HG03139 (cell line): ENCODE data around the gene GALNT16.
"Not testable (repeated sequence)": the region's sequence is repeated elsewhere in the genome, so short reads cannot be mapped to it uniquely, and the experiment has no call there.

Experiments used
- ATAC-seq: cut with Tn5 transposase; IDR thresholded peaks from one replicate; pipeline ENCODE4 v1.9.1; 2021; ENCODE audit not compliant: unreplicated experiment

Gene GALNT16

DNA sequence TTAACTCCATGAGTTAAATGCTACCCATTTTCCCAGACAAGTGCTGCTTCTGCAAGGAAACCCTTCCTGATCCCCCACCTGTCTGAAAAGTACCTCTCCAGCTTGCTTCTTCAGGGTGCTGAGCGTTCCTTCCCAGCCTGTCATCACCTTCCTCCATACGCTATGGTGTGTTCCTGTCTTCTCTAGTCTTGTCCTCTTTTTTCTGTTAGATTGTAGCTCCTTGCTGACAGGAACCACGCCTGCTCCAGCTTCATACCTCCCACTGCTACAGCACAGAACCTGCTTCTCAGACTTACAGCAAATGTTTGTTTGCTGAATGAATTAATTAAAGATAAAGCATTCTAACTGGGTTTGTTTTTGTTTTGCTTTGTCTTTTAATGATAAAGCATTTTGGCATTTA is 99.0 kb downstream of the GALNT16 start:
- no peak for ATAC-seq

DNA sequence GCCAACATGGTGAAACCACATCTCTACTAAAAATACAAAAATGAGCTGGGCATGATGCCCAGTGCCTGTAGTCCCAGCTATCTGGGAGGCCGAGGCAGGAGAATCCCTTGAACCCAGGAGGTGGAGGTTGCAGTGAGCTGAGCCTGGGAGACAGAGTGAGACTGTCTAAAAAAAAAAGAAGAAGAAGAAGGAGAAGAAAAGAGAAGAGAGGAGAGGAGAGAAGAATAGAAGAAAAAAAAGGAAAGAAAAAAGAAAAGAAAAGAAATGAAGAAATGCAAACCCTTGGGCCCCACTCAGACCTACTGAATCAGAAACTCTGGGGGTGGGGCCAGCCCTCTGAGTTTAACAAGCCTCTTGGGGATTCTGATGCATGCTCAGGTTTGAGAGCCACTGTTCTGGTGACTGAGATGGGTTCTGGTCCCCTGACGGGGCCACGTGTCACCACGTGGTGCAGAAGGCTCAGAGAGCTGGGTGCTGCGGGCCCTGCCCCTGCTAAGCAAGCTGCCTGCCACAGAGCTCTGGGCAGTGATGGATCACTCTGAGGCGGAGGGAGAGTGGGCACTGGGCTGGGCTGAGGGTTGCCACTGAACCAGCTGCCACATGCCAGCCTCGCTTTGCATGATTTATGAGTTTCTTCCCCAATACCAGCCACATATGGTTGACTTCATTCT is 100.6 kb downstream of the GALNT16 start:
- no peak for ATAC-seq

DNA sequence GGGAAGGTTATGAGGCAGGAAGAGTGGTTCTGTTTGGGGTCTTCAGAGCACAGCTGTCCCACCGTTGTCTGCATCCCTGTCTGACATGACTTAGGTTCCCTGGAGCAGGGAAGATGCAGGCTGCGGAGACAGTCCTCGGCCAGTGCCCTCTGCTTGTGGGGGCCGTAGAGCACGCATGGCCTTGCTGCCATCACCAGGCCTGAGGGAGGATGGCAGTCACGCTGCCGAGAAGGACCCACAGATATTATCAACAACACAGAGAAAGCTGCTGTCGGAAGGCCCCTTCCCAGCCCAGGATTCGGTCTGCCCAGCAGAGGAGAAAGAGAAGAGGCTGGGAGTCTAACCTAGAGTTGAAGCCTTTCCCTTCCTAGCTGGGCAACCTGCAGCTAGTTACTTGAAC is 103.1 kb downstream of the GALNT16 start:
- ATAC-seq = no peak

DNA sequence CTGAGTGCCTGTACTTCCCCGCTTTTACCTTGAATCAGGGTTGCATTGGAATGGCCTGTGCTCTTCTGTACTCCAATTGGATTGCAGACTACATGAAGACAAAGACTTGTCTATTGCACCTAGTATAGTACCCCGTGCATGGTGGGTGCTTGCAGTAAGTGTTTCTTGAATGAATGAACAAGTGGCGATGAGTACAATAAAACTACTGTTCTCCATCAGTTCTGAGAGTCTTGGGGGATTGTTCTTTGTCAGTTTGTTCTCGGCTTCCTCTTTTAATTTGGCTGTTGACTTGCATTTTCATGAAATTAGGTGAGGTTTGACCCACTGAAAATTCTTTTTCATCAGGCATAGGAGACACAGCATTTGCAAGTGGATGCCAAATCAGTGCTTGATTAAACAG is 104.0 kb downstream of the GALNT16 start:
- ATAC-seq = no peak

DNA sequence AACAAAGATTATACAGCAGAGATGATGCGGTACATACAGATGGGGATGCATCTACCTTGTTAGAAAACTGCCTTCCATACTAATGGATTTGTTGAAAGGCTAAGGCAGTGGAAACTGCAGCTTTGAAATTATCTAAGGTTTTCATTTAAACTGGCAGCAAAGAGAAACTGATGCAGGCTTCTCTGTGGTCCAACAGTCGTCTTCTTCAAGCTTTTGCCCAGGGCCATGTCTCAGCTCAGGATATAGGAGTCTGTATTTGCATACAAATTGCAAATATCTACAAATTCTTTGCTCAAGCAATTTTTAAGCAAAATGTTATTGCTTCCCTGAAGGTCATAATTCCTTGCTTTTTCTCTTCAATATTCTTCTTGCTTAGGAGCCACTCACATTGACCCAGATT is 104.4 kb downstream of the GALNT16 start:
- no peak for ATAC-seq

DNA sequence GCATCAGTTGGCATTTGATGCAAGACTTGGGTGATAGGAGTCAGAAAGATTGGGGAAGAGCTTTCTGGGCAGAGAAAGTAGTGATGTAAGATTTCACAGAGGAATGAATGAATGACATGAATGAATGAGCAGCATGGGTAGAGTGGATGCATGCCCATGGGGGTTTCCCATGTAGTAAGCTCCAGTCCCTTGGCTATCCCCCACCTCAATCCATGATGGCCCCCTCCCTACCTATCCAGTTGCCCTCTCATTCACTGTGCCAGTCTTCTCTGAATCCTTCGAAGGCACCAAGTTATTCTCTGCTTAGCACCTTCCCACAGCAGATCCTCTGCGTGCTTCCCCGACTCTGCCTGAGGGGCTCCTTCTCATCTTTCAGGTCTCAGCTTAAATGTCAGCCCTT is 106.1 kb downstream of the GALNT16 start:
- ATAC-seq = no peak

DNA sequence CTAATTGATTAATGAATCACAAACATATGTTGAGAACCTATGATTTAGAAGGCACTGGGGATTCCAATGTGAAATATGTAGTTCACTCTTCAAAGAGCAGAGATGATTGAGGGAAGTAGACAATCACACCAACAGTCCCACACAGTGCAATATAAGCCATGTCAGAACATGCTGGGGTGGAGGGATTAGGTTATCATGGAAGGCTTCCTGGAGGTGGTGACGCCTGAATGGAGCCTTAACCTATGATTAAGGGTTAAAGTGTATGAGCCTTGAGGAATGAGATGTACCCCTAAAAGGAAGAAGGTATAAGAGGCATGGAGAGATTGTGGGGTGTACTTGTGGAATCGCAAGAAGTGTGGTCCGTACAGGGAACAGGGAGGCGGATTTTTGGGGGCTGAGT is 106.8 kb downstream of the GALNT16 start:
- ATAC-seq = no peak

DNA sequence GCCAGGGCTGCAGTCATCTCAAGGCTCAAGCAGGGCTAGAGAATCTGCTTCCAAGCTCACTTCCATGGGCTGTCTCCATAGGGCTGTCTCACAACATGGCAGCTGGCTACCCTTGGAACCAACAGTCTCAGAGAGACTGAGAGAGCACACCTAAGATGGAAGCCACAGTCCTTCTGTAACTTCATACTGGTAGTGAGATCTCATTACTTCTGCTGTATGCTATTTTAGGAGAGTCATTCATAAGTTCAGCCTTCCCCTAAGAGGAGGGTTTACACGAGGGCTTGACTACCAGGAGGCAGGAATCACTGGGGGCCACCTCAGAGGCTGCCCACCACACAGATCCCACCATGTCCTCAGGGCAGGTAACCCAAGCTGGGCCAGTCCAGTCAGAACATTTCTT is 108.4 kb downstream of the GALNT16 start:
- no peak for ATAC-seq

DNA sequence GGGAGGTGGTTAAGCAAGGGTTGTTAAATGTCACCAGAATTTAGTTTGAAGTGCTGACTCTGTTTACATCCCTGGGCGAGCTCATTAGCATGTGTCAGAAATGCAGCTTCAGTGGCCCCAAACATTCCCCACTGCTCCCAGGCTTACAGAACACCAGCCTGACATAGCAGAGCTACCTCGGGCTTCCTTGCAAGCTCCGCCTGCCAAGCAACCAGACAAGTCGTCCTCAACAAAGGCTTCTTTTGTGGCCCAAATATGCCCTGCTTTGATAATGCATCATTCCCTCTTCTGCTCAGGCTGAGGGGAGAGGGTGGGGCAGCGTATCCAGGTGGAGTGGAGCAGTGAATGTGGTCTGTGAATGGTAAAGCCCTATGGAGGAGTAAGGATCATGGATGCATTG is 110.1 kb downstream of the GALNT16 start:
- ATAC-seq = no peak

DNA sequence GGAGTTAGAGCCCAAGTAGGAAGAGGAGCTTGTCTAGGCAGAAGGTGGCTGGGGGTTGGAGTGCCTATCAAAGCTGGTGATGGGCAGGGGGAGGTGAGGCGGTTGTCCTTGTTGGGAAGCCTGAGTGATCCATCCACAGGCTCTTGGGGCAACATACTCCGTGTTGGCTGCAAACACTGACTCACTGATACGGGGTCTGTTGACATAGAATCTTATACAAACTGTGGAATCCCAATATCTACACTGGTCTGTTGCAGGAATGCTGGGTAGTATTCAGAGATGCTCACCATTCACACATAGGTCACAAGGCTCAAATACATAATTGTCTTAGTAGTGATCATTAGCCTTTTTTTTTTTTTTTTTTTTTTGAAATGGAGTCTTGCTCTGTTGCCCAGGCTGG is 112.2 kb downstream of the GALNT16 start:
- ATAC-seq = no peak

DNA sequence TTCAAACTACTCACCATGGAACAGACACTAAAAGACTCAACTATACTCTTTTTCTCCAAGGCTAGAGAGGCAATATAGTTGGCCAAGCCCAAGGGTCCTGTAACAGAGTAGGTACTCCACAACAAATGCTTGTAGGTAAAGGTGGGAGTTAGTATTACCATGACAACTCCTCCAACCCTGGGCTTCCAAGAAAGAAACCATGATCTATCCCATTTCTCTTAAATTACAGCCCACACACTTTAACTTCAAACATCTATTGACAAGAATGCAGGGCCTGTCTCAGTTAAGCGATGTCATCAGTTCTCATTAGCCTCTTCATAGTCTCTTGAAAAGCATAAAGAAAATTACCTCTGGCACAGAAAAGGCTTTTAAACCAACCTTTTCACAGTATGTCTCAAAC is 113.1 kb downstream of the GALNT16 start:
- no peak for ATAC-seq

DNA sequence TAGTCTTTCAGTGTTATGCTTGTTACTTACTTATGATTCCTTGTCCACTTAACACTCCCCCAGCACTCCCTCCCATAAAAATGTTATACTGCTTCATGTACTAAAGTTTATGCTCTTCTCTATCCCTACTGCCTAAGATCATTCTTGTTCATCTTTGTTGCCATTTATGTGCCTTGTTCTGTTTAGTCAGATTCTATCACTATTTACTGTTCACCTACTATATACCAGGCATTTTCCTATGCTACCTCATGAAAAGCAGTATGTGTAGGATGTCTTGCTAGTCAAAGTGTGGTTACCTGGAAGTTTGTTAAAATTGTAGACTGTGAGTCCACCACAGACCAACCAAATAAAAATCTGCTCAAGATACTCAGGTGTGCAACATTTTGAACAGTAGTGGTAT is 114.3 kb downstream of the GALNT16 start:
- ATAC-seq = no peak

DNA sequence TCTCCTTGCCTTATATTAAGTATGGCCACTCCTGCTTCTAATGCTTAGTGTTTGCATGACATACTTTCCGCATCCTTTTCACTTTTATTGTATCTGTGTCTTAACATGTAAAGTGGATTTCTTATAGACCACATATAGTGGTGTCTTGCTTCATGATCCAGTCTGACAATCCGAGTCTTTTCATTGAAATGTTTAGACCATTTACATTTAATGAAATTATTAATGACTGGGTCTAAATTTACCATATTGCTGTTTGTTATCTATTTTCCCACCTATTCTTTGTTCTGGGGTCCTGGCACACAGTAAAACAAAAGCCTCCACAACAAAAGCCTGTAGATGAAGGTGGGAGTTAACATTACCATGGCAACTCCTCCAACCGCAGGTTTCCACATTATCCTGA is 115.2 kb downstream of the GALNT16 start:
- no peak for ATAC-seq

DNA sequence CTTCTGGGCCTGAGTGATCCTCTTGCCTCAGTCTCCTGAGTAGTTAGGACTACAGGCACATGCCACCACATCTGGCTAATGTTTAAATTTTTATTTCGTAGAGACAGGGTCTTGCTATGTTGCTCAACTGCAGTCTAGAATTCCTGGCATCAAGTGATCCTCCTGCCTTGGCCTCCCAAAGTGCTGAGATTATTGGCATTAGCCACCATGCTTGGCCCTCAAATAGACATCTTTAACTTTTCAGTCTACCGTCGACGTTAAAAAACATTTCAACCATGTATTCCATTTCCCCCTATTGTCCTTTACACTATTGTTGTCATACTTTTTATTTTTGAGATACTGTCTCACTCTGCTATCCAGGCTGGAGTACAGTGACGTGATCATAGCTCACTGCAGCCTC is 115.8 kb downstream of the GALNT16 start:
- ATAC-seq = no peak

DNA sequence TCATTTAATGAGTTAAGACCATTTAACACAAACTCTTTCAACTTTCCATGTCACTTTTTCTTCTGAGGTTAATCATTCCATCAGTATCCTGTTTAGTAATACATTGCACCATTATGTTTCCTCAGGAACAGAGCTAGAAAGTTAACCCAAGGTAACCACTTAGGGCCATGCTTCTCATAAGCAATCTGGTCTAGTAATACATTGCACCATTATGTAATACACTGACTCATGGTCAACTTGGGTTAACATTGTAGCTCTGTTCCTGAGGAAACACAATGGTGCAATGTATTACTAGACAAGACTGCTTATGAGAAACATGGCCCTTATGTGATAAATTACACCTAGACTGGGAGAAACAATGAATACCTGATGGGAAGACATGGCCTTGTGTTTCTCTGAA is 116.5 kb downstream of the GALNT16 start:
- ATAC-seq = no peak

DNA sequence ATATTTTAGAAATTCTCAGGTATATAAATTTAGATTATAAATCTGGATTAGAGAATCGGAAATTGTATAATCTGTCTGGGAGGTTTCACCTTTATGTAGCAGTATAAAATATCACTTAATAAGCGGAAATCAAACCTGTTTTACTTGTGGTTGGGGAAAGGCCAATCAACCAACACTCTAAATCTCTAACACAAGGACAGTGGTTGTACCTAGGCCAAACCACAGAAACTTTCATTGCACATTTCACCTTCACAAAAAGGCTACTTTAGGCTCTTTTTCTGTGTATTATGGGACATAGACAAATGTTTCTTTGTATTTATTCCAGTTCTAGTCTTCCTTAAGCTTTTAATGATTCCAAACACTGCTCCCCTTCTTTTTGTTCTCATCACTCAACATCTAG is 118.3 kb downstream of the GALNT16 start:
- ATAC-seq = no peak

DNA sequence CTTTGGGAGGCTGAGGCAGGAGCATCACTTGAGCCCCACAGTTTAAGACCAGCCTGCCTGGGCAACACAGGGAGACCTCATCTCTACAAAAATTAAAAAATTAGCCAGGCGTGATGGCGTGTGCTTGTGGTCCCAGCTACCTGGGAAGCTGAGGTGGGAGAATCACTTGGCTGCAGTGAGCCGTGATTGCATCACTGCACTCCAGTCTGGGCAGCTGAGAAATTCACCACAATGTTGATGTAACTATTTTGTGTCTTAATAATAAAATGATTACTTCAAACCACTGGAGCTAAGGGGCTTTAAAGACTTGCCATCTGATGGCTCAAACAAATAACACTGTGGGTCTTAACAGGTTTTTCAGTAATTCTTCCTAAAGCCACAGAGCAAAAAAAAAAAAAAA is 127.4 kb downstream of the GALNT16 start:
- ATAC-seq = no peak

DNA sequence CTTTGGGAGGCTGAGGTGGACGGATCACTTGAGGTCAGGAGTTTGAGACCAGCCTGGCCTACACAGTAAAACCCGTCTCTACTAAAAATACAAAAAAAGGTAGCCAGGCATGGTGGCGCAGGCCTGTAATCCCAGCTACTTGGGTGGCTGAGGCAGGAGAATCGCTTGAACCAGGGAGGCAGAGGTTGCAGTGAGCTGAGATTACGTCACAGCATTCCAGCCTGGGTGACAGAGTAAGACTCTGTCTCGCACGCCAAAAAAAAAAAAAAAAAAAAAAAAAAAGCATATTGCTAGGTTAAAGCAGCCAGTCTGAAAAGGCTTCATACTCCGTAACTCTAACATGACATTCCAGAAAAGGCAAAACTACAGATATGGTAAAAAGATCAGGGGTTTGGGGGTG is 131.4 kb downstream of the GALNT16 start:
- not testable (repeated sequence) for ATAC-seq

DNA sequence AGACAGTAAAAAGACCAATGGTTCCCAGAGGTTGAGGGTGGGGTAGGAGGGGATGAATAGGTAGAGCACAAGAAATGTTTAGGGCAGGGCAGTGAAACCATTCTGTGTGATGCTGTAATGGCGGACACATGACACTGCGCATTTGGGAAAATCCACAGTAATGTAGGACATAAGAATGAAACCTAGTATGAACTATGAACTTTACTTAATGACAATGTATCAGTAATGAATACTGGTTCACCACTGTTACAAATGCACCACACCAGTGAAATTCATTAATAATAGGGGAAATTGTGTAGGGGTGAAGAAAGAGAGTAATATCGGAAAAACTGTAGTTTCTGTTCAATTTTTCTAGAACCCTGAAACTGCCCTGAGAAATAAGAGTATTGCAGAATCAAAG is 132.5 kb downstream of the GALNT16 start:
- no peak for ATAC-seq

DNA sequence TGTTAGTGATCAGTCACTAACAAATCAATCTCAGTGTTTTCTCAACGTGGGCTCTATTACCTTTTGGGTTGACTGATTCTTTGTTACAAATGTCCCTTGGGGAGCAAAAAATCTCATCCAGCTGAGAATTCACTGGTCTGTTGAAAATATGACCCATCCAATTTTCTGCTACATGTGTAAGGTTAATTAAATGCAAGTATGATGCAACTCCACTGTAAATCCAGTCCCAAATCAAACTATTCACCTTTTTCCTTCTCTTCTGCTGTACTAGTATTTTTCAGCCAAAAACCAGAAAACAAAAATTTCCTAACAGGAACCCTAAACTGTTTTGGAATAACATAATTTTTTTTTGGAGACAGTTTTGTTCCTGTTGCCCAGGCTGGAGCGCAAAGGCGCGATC is 136.0 kb downstream of the GALNT16 start:
- no peak for ATAC-seq

DNA sequence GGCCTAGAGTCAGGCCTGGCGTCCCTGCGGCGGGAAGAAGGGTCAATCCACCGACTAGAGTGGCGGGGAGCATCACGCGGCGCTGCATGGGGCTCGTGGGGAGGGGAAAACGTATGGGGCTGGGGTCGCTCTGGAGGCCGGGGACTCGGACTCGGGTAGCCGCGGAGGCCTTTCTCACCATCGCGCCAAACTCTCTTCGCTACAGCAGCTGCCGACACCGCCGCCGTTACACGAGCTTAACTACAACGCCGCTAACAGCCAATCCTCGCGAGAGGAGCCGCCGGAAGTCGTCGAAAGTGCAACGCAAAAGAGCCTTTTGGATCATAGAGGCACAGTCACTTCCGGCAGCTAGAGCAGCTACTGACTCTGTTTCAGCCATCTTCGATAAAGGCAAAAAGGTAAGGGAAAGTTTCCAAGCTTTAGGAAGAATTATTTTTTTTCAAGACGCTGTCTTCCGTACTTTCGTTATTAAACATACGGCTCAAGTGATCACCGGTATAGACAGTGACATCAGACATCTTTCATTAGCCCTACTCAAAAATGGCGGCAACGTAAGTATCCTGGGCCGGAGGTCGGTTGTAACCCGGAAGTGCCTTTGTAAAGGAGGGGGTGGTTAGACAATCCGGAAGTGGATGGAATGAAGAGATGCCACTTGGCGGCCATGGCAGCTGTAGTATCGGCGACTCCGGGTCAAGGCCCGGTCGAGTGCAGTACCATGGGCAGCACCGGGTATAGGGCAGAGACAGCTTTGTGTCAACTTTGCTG is 138.3 kb downstream of the GALNT16 start, which contains the start of the genes ERH and SLC39A9:
ERH (minus strand) TSS at position 247 of the 765 bp plus-strand sequence; CDS start at position 181, 66 bp downstream.
SLC39A9 (plus strand) TSS at position 640 of the 765 bp plus-strand sequence. CDS start 678 bp downstream, outside the sequence.
- ATAC-seq = peak; percentile 88

DNA sequence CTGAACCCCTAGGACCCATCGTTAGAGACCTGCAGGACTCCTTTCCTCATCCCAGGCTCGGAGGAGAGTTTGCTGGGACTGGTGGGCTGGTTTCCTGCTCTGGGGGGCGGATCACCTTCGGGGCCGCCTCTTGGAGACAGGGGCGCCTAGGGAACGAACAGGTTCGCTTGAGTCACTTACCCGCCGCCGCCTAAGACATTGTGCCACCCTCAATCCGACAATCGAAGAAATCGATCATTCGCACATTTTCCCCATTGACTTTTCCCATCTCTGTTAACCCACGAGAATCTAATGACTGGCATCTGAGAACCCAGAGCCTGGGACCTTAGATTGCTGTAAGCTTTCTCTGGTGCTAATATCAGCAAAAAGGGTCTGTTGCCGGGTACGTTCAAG is 138.9 kb downstream of the GALNT16 start:
- ATAC-seq = no peak

DNA sequence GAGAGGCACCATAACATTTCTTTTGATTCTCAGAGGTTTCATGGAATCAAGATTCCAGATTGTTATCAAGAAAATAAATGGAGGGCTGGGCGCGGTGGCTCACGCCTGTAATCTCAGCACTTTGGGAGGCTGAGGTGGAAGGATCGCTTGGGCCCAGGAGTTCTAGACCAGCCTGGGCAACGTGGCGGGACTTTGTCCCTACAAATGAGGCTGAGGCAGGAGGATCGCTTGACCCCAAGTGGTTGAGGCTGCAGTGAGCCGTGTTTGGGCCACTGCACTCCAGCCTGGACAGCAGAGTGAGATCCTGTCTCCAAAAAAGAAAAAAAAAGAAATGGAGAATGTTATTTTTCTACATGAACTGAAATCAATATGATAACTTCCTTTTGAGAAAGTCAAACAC is 139.8 kb downstream of the GALNT16 start:
- no peak for ATAC-seq
